ENCODE measurements around the gene TAGLN3. TPM values are rescaled to one million over a fixed set of nuclear protein-coding genes. Genes with fewer than 3 reads are reported as not detected.

TAGLN3 gene
- total RNA-seq = 1 to 10 TPM in 1 of 2 donors, not detected in 1; 3.2 TPM

- H3K9me3 ChIP-seq = no peaks in the 10 kb centered on the region
- H3K27me3 ChIP-seq (replicated peaks; ENCODE audit: insufficient read depth) = no peaks in the 10 kb centered on the region
- H3K36me3 ChIP-seq = no peaks in the 10 kb centered on the region
- H3K27ac ChIP-seq = no peak within 1 kb of the TSS
- DNase-seq (ENCODE audit: low spot score) = peak; percentile 21
- H3K4me1 ChIP-seq (replicated peaks) = no peaks in the 10 kb centered on the region
- intact Hi-C loops (cut with DNase I) = no loop called here
- 4% methylated on average over 30 of the region's 30 CpGs for WGBS
- no peak for TF ChIP-seq POLR2A (IDR thresholded peaks at IDR 0.05)
- no peak for TF ChIP-seq POLR2AphosphoS5 (IDR thresholded peaks at IDR 0.05)
- TF ChIP-seq CTCF (IDR thresholded peaks at IDR 0.05) = no peak
- H3K4me3 ChIP-seq = peak within 1 kb of the TSS; percentile 24 to 26
These were observed at the start of gene TAGLN3 for GRCh38 chr3:111998636-111999483. TSS of gene TAGLN3 (plus strand) at chr3:111998922. CDS start at chr3:111999423, 501 bp downstream.

GRCh38 chr3:111949712-111950111 lies 49.0 kb upstream of the TAGLN3 start:
- Histone ChIP-seq H3K4me1 (replicated peaks) (no peaks in the 10 kb centered on the region), H3K36me3 (no peaks in the 10 kb centered on the region), H3K4me3 (no peak overlapping the region), H3K9me3 (no peaks in the 10 kb centered on the region), H3K27me3 (replicated peaks; ENCODE audit: insufficient read depth) (no peaks in the 10 kb centered on the region), H3K27ac (no peak overlapping the region)
- TF ChIP-seq POLR2AphosphoS5 (IDR thresholded peaks at IDR 0.05) (no peak), CTCF (IDR thresholded peaks at IDR 0.05) (no peak), POLR2A (IDR thresholded peaks at IDR 0.05) (no peak)
- DNase-seq (ENCODE audit: low spot score) = no peak
- 82% methylated on average over 3 of the region's 3 CpGs for WGBS
- intact Hi-C loops (cut with DNase I) = no loop called here

GRCh38 chr3:111951032-111951431 lies 47.7 kb upstream of the TAGLN3 start:
- no peaks in the 10 kb centered on the region for H3K27me3 ChIP-seq (replicated peaks; ENCODE audit: insufficient read depth)
- DNase-seq (ENCODE audit: low spot score) = no peak
- H3K36me3 ChIP-seq = no peaks in the 10 kb centered on the region
- intact Hi-C loops (cut with DNase I) = no loop called here
- no peak overlapping the region for H3K4me3 ChIP-seq
- WGBS = 96% methylated on average over 2 of the region's 2 CpGs
- H3K27ac ChIP-seq = no peak overlapping the region
- H3K4me1 ChIP-seq (replicated peaks) = no peaks in the 10 kb centered on the region
- no peaks in the 10 kb centered on the region for H3K9me3 ChIP-seq
- TF ChIP-seq POLR2AphosphoS5 (IDR thresholded peaks at IDR 0.05) (no peak), CTCF (IDR thresholded peaks at IDR 0.05) (no peak), POLR2A (IDR thresholded peaks at IDR 0.05) (no peak)

GRCh38 chr3:111952086-111952485 lies 46.6 kb upstream of the TAGLN3 start:
- WGBS = 97% methylated on average over 5 of the region's 5 CpGs
- no peak for DNase-seq (ENCODE audit: low spot score)
- H3K27ac ChIP-seq = no peak overlapping the region
- intact Hi-C loops (cut with DNase I) = no loop called here
- H3K36me3 ChIP-seq = no peaks in the 10 kb centered on the region
- no peaks in the 10 kb centered on the region for H3K27me3 ChIP-seq (replicated peaks; ENCODE audit: insufficient read depth)
- H3K4me3 ChIP-seq = no peak overlapping the region
- no peak for TF ChIP-seq CTCF (IDR thresholded peaks at IDR 0.05)
- TF ChIP-seq POLR2A (IDR thresholded peaks at IDR 0.05) = no peak
- no peak for TF ChIP-seq POLR2AphosphoS5 (IDR thresholded peaks at IDR 0.05)
- H3K4me1 ChIP-seq (replicated peaks) = no peaks in the 10 kb centered on the region
- no peaks in the 10 kb centered on the region for H3K9me3 ChIP-seq
